SK-N-SH treated with all-trans-retinoic acid at 6 μM for 48 hours (cell line): Measurements from ENCODE around the gene TCEA2.

Source experiments
- ATAC-seq: fragments of 200-7000 bp; cut with Tn5 transposase; 3 replicates; pipeline ENCODE4 v1.9.1; 2020; ENCODE audit warnings: mild to moderate bottlenecking, moderate library complexity
- ARNTL ChIP-seq: fragments of 450-650 bp; formaldehyde crosslinking; IDR thresholded peaks from 2 replicates; pipeline ENCODE4 v1.5.0; 2020; ENCODE audit warnings: low read depth, mild to moderate bottlenecking, moderate library complexity, borderline replicate concordance
- BACH2 ChIP-seq: fragments of 250-450 bp; sonication (Bioruptor Pico); IDR thresholded peaks from 2 replicates; pipeline ENCODE4 v1.9.0; 2021; ENCODE audit warnings: mild to moderate bottlenecking, borderline replicate concordance
- CSDC2 ChIP-seq: fragments of 250-450 bp; sonication (Bioruptor Pico); IDR thresholded peaks from 2 replicates; pipeline ENCODE4 v1.5.0; 2020; ENCODE audit warnings: mild to moderate bottlenecking, moderate library complexity
- ESRRG ChIP-seq: fragments of 250-450 bp; sonication (Bioruptor Pico); IDR thresholded peaks from 2 replicates; pipeline ENCODE4 v1.6.1; 2021; ENCODE audit warnings: mild to moderate bottlenecking
- GLIS3 ChIP-seq: fragments of 250-450 bp; sonication (Bioruptor Pico); IDR thresholded peaks from 2 replicates; pipeline ENCODE4 v1.5.0; 2020; ENCODE audit warnings: mild to moderate bottlenecking, moderate library complexity
- OSR1 ChIP-seq: fragments of 250-450 bp; sonication (Bioruptor Pico); IDR thresholded peaks from 2 replicates; pipeline ENCODE4 v1.8.0; 2022; ENCODE audit warnings: moderate library complexity, mild to moderate bottlenecking, inconsistent platforms
- RARB ChIP-seq: fragments of 250-450 bp; sonication (Bioruptor Pico); IDR thresholded peaks from 2 replicates; pipeline ENCODE4 v1.8.0; 2021; ENCODE audit warnings: mild to moderate bottlenecking, moderate library complexity
- SNAI2 ChIP-seq: fragments of 250-450 bp; sonication (Bioruptor Pico); IDR thresholded peaks from 2 replicates; pipeline ENCODE4 v1.5.0; 2020; ENCODE audit warnings: mild to moderate bottlenecking, moderate library complexity
- TCF4 ChIP-seq: fragments of 250-450 bp; sonication (Bioruptor Pico); IDR thresholded peaks from 2 replicates; pipeline ENCODE4 v1.8.0; 2021; ENCODE audit warnings: mild to moderate bottlenecking, moderate library complexity, borderline replicate concordance
- TOX ChIP-seq: fragments of 250-450 bp; sonication (Bioruptor Pico); IDR thresholded peaks from 2 replicates; pipeline ENCODE4 v1.8.0; 2021; ENCODE audit warnings: mild to moderate bottlenecking, moderate library complexity, borderline replicate concordance
- ZC3H10 ChIP-seq: fragments of 250-450 bp; sonication (Bioruptor Pico); IDR thresholded peaks from 2 replicates; pipeline ENCODE4 v1.5.1; 2021; ENCODE audit warnings: mild to moderate bottlenecking, moderate library complexity
- ZFP3 ChIP-seq: fragments of 250-450 bp; sonication (Bioruptor Pico); IDR thresholded peaks from 2 replicates; pipeline ENCODE4 v1.5.0; 2020; ENCODE audit warnings: mild to moderate bottlenecking, moderate library complexity
- ZNF565 ChIP-seq: fragments of 450-650 bp; formaldehyde crosslinking; conservative IDR thresholded peaks from 2 replicates; pipeline ENCODE4 v1.5.0; 2020; ENCODE audit warnings: low read depth, mild to moderate bottlenecking, moderate library complexity
- ZNF70 ChIP-seq: fragments of 450-650 bp; formaldehyde crosslinking; IDR thresholded peaks from 2 replicates; pipeline ENCODE4 v1.5.0; 2020; ENCODE audit warnings: mild to moderate bottlenecking, moderate library complexity
- TF ChIP-seq, protein P1 (sequence below): fragments of 250-450 bp; sonication (Bioruptor Pico); IDR thresholded peaks from 2 replicates; pipeline ENCODE4 v1.5.1; 2021; ENCODE audit warnings: mild to moderate bottlenecking, moderate library complexity
- TF ChIP-seq, protein P2 (sequence below): fragments of 250-450 bp; sonication (Bioruptor Pico); IDR thresholded peaks from 2 replicates; pipeline ENCODE4 v1.5.1; 2020; ENCODE audit warnings: low read depth, mild to moderate bottlenecking, moderate library complexity
- TF ChIP-seq, protein P3 (sequence below): fragments of 250-450 bp; sonication (Bioruptor Pico); IDR thresholded peaks from 2 replicates; pipeline ENCODE4 v1.5.0; 2020; ENCODE audit warnings: mild to moderate bottlenecking, moderate library complexity

Gene TCEA2

GRCh38 chr20:64119681-64120341, 56.8 kb downstream of the TCEA2 start:
- TF ChIP-seq OSR1 (CRISPR knock-in tag): no peak
- TF ChIP-seq BACH2 (CRISPR knock-in tag): no peak
- TF ChIP-seq, protein P1, sequence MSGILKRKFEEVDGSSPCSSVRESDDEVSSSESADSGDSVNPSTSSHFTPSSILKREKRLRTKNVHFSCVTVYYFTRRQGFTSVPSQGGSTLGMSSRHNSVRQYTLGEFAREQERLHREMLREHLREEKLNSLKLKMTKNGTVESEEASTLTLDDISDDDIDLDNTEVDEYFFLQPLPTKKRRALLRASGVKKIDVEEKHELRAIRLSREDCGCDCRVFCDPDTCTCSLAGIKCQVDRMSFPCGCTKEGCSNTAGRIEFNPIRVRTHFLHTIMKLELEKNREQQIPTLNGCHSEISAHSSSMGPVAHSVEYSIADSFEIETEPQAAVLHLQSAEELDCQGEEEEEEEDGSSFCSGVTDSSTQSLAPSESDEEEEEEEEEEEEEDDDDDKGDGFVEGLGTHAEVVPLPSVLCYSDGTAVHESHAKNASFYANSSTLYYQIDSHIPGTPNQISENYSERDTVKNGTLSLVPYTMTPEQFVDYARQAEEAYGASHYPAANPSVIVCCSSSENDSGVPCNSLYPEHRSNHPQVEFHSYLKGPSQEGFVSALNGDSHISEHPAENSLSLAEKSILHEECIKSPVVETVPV: no peak
- TF ChIP-seq ZNF565: no peak
- TF ChIP-seq CSDC2 (CRISPR knock-in tag): no peak
- no peak for TF ChIP-seq ZFP3 (CRISPR knock-in tag)
- no peak for TF ChIP-seq ZC3H10
- no peak for TF ChIP-seq ZNF70 (CRISPR knock-in tag)
- TF ChIP-seq GLIS3 (CRISPR knock-in tag): no peak
- TF ChIP-seq, protein P2, sequence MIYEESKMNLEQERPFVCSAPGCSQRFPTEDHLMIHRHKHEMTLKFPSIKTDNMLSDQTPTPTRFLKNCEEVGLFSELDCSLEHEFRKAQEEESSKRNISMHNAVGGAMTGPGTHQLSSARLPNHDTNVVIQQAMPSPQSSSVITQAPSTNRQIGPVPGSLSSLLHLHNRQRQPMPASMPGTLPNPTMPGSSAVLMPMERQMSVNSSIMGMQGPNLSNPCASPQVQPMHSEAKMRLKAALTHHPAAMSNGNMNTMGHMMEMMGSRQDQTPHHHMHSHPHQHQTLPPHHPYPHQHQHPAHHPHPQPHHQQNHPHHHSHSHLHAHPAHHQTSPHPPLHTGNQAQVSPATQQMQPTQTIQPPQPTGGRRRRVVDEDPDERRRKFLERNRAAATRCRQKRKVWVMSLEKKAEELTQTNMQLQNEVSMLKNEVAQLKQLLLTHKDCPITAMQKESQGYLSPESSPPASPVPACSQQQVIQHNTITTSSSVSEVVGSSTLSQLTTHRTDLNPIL (CRISPR knock-in tag): no peak
- TF ChIP-seq TCF4 (CRISPR knock-in tag): no peak
- TF ChIP-seq RARB (CRISPR knock-in tag): no peak
- no peak for TF ChIP-seq ESRRG
- no peak for TF ChIP-seq TOX (CRISPR knock-in tag)
- no peak for TF ChIP-seq SNAI2
- TF ChIP-seq ARNTL: no peak
- TF ChIP-seq, protein P3, sequence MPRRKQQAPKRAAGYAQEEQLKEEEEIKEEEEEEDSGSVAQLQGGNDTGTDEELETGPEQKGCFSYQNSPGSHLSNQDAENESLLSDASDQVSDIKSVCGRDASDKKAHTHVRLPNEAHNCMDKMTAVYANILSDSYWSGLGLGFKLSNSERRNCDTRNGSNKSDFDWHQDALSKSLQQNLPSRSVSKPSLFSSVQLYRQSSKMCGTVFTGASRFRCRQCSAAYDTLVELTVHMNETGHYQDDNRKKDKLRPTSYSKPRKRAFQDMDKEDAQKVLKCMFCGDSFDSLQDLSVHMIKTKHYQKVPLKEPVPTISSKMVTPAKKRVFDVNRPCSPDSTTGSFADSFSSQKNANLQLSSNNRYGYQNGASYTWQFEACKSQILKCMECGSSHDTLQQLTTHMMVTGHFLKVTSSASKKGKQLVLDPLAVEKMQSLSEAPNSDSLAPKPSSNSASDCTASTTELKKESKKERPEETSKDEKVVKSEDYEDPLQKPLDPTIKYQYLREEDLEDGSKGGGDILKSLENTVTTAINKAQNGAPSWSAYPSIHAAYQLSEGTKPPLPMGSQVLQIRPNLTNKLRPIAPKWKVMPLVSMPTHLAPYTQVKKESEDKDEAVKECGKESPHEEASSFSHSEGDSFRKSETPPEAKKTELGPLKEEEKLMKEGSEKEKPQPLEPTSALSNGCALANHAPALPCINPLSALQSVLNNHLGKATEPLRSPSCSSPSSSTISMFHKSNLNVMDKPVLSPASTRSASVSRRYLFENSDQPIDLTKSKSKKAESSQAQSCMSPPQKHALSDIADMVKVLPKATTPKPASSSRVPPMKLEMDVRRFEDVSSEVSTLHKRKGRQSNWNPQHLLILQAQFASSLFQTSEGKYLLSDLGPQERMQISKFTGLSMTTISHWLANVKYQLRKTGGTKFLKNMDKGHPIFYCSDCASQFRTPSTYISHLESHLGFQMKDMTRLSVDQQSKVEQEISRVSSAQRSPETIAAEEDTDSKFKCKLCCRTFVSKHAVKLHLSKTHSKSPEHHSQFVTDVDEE: no peak
- peak; percentile 19; the same call in 1 of the 3 replicates for ATAC-seq

GRCh38 chr20:64121586-64121985, 58.6 kb downstream of the TCEA2 start:
- TF ChIP-seq TOX (CRISPR knock-in tag): no peak
- TF ChIP-seq, protein P2 (CRISPR knock-in tag): no peak
- no peak for ATAC-seq
